Fibroblast of gingiva (primary cell): ENCODE data around the gene FGF1.

ENCODE experiments used
- DNase-seq: peaks from one replicate; pipeline ENCODE4 v3.0.0-alpha.2; 2011; ENCODE audit warnings: low read depth

The FGF1 gene

GRCh38 chr5:142696379-142696778 is 10.5 kb upstream of the FGF1 start:
- no peak for DNase-seq

GRCh38 chr5:142694092-142694856 is 8.4 kb upstream of the FGF1 start:
- DNase-seq = no peak

GRCh38 chr5:142692321-142692894 is 6.5 kb upstream of the FGF1 start:
- DNase-seq = no peak

- DNase-seq = no peak
Observed at GRCh38 chr5:142690667-142691066, 4.8 kb upstream of the FGF1 start.

GRCh38 chr5:142689081-142689480 is 3.2 kb upstream of the FGF1 start:
- DNase-seq = no peak

GRCh38 chr5:142688281-142688989 is 2.5 kb upstream of the FGF1 start:
- no peak for DNase-seq

- no peak for DNase-seq
Observed at GRCh38 chr5:142686968-142687367, 1.1 kb upstream of the FGF1 start.

- DNase-seq = no peak
Observed at GRCh38 chr5:142686210-142686734, 382 bp upstream of the FGF1 start.

GRCh38 chr5:142684508-142685041 is 1.3 kb downstream of the FGF1 start:
- no peak for DNase-seq

GRCh38 chr5:142683881-142684505 is 1.9 kb downstream of the FGF1 start:
- DNase-seq = no peak

GRCh38 chr5:142683116-142683515 is 2.8 kb downstream of the FGF1 start:
- DNase-seq = no peak

- DNase-seq = no peak
Observed at GRCh38 chr5:142680605-142681259, 5.2 kb downstream of the FGF1 start.

- no peak for DNase-seq
Observed at GRCh38 chr5:142679744-142680143, 6.1 kb downstream of the FGF1 start.

GRCh38 chr5:142678529-142678928 is 7.4 kb downstream of the FGF1 start:
- no peak for DNase-seq

- no peak for DNase-seq
Observed at GRCh38 chr5:142677198-142677597, 8.7 kb downstream of the FGF1 start.

- DNase-seq = no peak
Observed at GRCh38 chr5:142676318-142676717, 9.6 kb downstream of the FGF1 start.

- peak; percentile 37 for DNase-seq
Observed at GRCh38 chr5:142674531-142675469, 11.1 kb downstream of the FGF1 start.

- peak; percentile 55 for DNase-seq
Observed at GRCh38 chr5:142671801-142672200, 14.1 kb downstream of the FGF1 start.

- no peak for DNase-seq
Observed at GRCh38 chr5:142671266-142671665, 14.6 kb downstream of the FGF1 start.

GRCh38 chr5:142670804-142671203 is 15.1 kb downstream of the FGF1 start:
- DNase-seq = no peak

- DNase-seq = no peak
Observed at GRCh38 chr5:142669477-142669876, 16.4 kb downstream of the FGF1 start.
